Stimulated activated memory B cell treated with anti-CD40 and anti-IgM and Interleukin-4, amounts not matched to agents 10 μg/mL and 1 μg/mL and 100 μg/mL, for 72 hours (primary cell): ENCODE measurements around the gene DGKK.

Source experiments
- ATAC-seq: fragments of 150-1000 bp; cut with Tn5 transposase; 2 replicates; pipeline ENCODE4 v1.10.0; 2021
- H3K27ac Mint-ChIP-seq: one replicate; pipeline ENCODE4 v1.8.0; 2022; ENCODE audit warnings: mild to moderate bottlenecking, mixed read lengths
- H3K27me3 Mint-ChIP-seq: one replicate; pipeline ENCODE4 v1.8.0; 2022; ENCODE audit warnings: mixed read lengths
- H3K36me3 Mint-ChIP-seq: one replicate; pipeline ENCODE4 v1.8.0; 2022; ENCODE audit warnings: mixed read lengths
- H3K4me1 Mint-ChIP-seq: one replicate; pipeline ENCODE4 v1.8.0; 2022; ENCODE audit warnings: mixed read lengths
- H3K4me3 Mint-ChIP-seq: one replicate; pipeline ENCODE4 v1.8.0; 2022; ENCODE audit warnings: mild to moderate bottlenecking, moderate library complexity, mixed read lengths
- H3K9me3 Mint-ChIP-seq: one replicate; pipeline ENCODE4 v1.8.0; 2022; ENCODE audit warnings: mixed read lengths

DGKK gene

DNA sequence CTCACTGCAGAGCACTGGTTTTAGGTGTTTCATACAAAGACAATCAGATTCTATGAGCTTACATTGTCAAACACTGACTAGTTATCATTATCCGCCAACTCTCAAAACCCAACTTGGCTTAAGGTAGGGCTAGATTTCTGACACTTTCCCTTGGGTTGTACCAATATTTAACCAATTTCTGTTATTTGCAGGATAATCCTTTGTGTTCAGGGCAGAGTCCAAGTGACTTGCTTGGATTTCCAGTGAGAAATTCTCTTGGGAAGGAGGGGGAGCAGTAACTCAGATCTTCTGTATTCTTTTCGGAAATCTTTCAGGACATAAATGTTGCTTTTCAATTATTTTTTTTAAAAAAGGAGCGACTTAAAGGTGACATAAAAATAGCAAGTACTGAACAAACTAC lies 23.1 kb downstream of the DGKK start:
- ATAC-seq = no peak
- H3K27ac Mint-ChIP-seq = no peak overlapping the region
- no peaks in the 10 kb centered on the region for H3K27me3 Mint-ChIP-seq
- no peaks in the 10 kb centered on the region for H3K36me3 Mint-ChIP-seq
- no peaks in the 10 kb centered on the region for H3K9me3 Mint-ChIP-seq
- no peaks in the 10 kb centered on the region for H3K4me1 Mint-ChIP-seq
- no peak overlapping the region for H3K4me3 Mint-ChIP-seq

- Mint-ChIP-seq H3K9me3 (no peaks in the 10 kb centered on the region), H3K27me3 (no peaks in the 10 kb centered on the region), H3K27ac (no peak overlapping the region), H3K4me1 (no peaks in the 10 kb centered on the region), H3K4me3 (no peak overlapping the region), H3K36me3 (no peaks in the 10 kb centered on the region)
- ATAC-seq = no peak
Observed at GRCh38 chrX:50442426-50443116, 28.1 kb downstream of the DGKK start.

DNA sequence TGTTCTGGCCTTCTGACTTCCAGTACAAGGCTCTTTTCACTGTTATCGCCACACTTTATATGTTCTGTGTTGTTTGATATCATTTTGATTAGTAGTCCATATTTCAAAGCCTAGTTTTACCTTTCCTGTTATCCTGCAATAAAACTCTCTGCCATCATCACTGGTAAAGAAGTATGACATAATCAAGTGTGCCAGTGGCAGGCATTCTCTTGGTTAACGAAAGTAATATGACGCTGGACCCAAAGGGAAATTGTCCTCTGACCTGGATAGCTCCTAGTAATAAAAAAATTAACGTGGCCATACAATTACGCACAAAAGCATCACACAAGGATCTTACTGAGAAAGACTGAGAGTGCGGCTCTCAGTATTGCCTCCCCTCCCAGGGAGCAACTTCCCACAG lies 33.8 kb downstream of the DGKK start:
- no peak for ATAC-seq
- Mint-ChIP-seq H3K36me3 (no peaks in the 10 kb centered on the region), H3K9me3 (no peaks in the 10 kb centered on the region), H3K4me1 (no peaks in the 10 kb centered on the region), H3K27me3 (no peaks in the 10 kb centered on the region), H3K4me3 (no peak overlapping the region), H3K27ac (no peak overlapping the region)

DNA sequence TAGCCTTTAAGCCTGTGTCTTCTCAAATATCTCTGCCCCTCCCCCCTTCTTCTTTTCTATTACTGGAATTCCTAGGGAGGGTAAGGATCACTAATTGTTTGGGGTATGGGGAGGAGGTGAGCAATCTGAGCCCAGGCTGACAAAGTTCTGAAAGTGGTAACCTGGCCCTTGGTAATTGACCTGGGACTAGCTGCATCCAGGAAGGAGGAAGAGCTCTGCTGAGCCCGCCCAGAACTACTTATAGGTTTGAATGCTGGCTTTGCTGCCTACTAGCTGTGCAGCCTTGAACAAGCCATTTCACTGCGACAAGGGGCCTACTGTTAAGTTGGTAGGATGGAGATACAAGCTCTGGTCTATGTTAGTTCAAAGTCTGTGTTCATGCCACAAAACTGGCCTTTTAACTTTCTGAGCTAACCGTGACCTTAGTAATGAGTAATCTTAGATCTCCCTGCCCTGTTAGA lies 37.8 kb downstream of the DGKK start:
- no peaks in the 10 kb centered on the region for H3K36me3 Mint-ChIP-seq
- no peaks in the 10 kb centered on the region for H3K27me3 Mint-ChIP-seq
- no peaks in the 10 kb centered on the region for H3K4me1 Mint-ChIP-seq
- no peak overlapping the region for H3K27ac Mint-ChIP-seq
- no peak overlapping the region for H3K4me3 Mint-ChIP-seq
- H3K9me3 Mint-ChIP-seq = no peaks in the 10 kb centered on the region
- ATAC-seq = no peak

DNA sequence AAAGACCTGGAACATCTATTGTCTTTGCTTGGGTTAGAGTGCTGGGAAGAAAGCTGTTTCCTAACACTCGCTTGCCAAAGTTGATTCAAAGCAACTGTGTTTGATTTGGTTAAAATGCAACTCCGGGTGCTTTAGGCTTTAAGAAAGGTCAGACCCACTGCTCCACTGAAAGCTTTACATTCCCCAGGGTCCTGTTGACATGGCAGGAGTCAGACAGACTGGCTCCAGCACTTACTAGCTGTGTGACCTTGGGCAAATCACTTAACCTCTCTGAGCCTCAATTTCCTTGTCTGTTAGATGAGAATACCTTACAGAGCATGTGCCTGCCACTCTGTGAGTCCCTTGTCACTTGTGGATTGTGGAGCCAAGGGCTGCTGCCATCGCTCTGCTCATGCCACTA lies 39.0 kb downstream of the DGKK start:
- no peaks in the 10 kb centered on the region for H3K4me1 Mint-ChIP-seq
- no peak overlapping the region for H3K4me3 Mint-ChIP-seq
- no peaks in the 10 kb centered on the region for H3K9me3 Mint-ChIP-seq
- no peaks in the 10 kb centered on the region for H3K36me3 Mint-ChIP-seq
- H3K27me3 Mint-ChIP-seq = no peaks in the 10 kb centered on the region
- ATAC-seq = no peak
- H3K27ac Mint-ChIP-seq = no peak overlapping the region

- H3K36me3 Mint-ChIP-seq = no peaks in the 10 kb centered on the region
- H3K4me3 Mint-ChIP-seq = no peak overlapping the region
- H3K4me1 Mint-ChIP-seq = no peaks in the 10 kb centered on the region
- no peaks in the 10 kb centered on the region for H3K27me3 Mint-ChIP-seq
- no peak overlapping the region for H3K27ac Mint-ChIP-seq
- no peak for ATAC-seq
- H3K9me3 Mint-ChIP-seq = no peaks in the 10 kb centered on the region
Observed at GRCh38 chrX:50430917-50431575, 39.6 kb downstream of the DGKK start.

- no peak for ATAC-seq
- Mint-ChIP-seq H3K4me3 (no peak overlapping the region), H3K27me3 (no peaks in the 10 kb centered on the region), H3K9me3 (no peaks in the 10 kb centered on the region), H3K36me3 (no peaks in the 10 kb centered on the region), H3K4me1 (no peaks in the 10 kb centered on the region), H3K27ac (no peak overlapping the region)
Observed at GRCh38 chrX:50428174-50428573, 42.5 kb downstream of the DGKK start.

DNA sequence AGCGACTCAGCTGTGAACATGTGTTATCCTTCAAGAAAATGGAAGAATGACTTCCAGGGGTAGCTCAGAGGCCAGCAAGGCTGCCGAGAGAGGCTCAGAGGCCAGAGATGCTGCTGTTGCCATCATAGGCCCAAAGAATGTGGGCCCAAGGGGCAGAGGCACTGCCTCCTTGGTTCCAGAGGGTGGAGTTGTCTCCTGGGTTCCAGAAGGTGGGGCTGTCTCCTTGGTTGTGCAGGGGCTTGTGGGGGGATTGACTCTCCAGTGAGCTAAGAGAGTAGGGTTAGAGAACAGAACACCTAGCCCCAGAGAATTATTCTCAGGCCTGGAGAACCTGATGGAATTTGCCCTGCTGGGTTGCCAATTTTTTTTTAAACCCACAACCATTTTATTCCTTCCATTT lies 62.6 kb downstream of the DGKK start:
- H3K36me3 Mint-ChIP-seq = no peaks in the 10 kb centered on the region
- no peak overlapping the region for H3K4me3 Mint-ChIP-seq
- no peak overlapping the region for H3K27ac Mint-ChIP-seq
- H3K4me1 Mint-ChIP-seq = no peaks in the 10 kb centered on the region
- peaks cover 3% of the 10 kb centered on the region for H3K9me3 Mint-ChIP-seq
- H3K27me3 Mint-ChIP-seq = no peaks in the 10 kb centered on the region
- no peak for ATAC-seq

DNA sequence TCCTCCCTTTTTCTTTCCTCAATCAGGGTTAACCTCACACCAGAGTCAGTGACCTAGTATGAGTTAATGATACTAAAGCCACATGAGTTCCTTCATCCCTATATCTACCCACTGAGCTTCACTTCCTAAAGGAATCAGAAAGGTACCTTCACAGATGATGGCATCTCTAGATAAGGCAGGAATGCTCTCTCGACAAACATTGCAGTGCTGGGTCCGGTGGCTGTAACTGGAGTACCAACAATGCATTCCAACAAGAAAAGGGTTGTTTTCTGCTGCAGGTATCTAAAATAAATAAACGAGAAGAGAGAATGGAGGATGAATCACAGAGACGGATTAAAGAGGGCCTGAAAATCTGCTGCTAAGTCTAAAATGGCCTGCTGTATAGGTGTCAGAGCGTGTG lies 66.7 kb downstream of the DGKK start:
- Mint-ChIP-seq H3K9me3 (peaks cover 3% of the 10 kb centered on the region), H3K36me3 (no peaks in the 10 kb centered on the region), H3K4me1 (no peaks in the 10 kb centered on the region), H3K27me3 (no peaks in the 10 kb centered on the region), H3K4me3 (no peak overlapping the region), H3K27ac (no peak overlapping the region)
- no peak for ATAC-seq

- Mint-ChIP-seq H3K27me3 (no peaks in the 10 kb centered on the region), H3K36me3 (no peaks in the 10 kb centered on the region), H3K9me3 (peaks cover 3% of the 10 kb centered on the region), H3K4me3 (no peak overlapping the region), H3K4me1 (no peaks in the 10 kb centered on the region), H3K27ac (no peak overlapping the region)
- ATAC-seq = no peak
Observed at GRCh38 chrX:50402886-50403285, 67.7 kb downstream of the DGKK start.

- Mint-ChIP-seq H3K27ac (no peak overlapping the region), H3K9me3 (no peaks in the 10 kb centered on the region), H3K27me3 (peaks cover 43% of the 10 kb centered on the region), H3K36me3 (no peaks in the 10 kb centered on the region), H3K4me3 (no peak overlapping the region), H3K4me1 (no peaks in the 10 kb centered on the region)
- ATAC-seq = no peak
Observed at GRCh38 chrX:50393902-50394301, 76.7 kb downstream of the DGKK start.

DNA sequence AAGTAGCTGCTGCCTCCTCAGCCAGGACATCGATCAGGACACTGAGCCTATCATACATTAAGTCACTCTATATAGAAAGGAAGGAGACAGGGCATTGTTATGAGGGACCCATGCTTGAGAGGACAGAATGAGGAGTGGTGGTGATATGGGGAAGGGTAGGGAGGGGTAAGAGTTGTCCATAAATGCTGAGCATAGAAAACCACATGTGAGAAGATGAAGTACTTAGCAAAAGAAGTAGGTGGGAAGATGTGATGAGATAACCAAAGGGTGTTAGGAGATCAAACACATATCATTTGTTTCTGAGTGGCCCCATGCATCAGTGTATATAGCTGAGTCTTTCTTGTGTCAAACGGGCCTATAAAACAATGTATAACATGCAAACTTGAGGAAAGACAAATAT lies 84.1 kb downstream of the DGKK start:
- peaks cover 13% of the 10 kb centered on the region for H3K27me3 Mint-ChIP-seq
- no peak overlapping the region for H3K27ac Mint-ChIP-seq
- no peaks in the 10 kb centered on the region for H3K9me3 Mint-ChIP-seq
- ATAC-seq = no peak
- no peaks in the 10 kb centered on the region for H3K4me1 Mint-ChIP-seq
- no peaks in the 10 kb centered on the region for H3K36me3 Mint-ChIP-seq
- H3K4me3 Mint-ChIP-seq = no peak overlapping the region

- ATAC-seq = no peak
- no peaks in the 10 kb centered on the region for H3K4me1 Mint-ChIP-seq
- no peak overlapping the region for H3K4me3 Mint-ChIP-seq
- H3K27ac Mint-ChIP-seq = no peak overlapping the region
- H3K36me3 Mint-ChIP-seq = no peaks in the 10 kb centered on the region
- H3K27me3 Mint-ChIP-seq = no peaks in the 10 kb centered on the region
- no peaks in the 10 kb centered on the region for H3K9me3 Mint-ChIP-seq
Observed at GRCh38 chrX:50381729-50382415, 88.8 kb downstream of the DGKK start.

GRCh38 chrX:50375481-50376267 lies 95.0 kb downstream of the DGKK start:
- Mint-ChIP-seq H3K4me3 (no peak overlapping the region), H3K27ac (no peak overlapping the region), H3K9me3 (no peaks in the 10 kb centered on the region), H3K27me3 (no peaks in the 10 kb centered on the region), H3K4me1 (no peaks in the 10 kb centered on the region), H3K36me3 (no peaks in the 10 kb centered on the region)
- no peak for ATAC-seq

- Mint-ChIP-seq H3K4me3 (no peak overlapping the region), H3K27me3 (no peaks in the 10 kb centered on the region), H3K9me3 (no peaks in the 10 kb centered on the region), H3K4me1 (no peaks in the 10 kb centered on the region), H3K27ac (no peak overlapping the region), H3K36me3 (no peaks in the 10 kb centered on the region)
- ATAC-seq = no peak
Observed at GRCh38 chrX:50372966-50373365, 97.7 kb downstream of the DGKK start.
